ENCODE data around the gene SUDS3.

DNA sequence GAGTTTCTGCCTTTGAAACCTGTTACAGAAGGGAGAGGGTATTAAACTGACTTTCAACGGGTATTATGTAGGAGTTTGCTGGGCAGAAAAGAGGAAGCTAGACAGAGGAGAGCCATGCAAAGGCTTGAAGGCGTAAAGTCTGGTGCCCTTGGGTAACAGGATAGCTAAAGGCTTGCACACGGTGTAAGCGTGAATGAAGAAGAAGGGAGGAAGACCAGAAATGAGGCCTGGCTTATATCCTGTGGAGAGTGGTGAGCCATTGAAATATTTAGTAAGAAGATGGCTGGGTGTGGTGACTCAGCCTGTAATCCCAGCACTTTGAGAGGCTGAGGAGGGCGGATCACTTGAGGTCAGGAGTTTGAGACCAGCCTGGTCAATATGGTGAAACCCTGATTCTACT, 22.6 kb downstream of the SUDS3 start:
- TF ChIP-seq WRNIP1 (IDR thresholded peaks at IDR 0.05; ENCODE audit: borderline replicate concordance, low read depth, low read length), result no peak
- TF ChIP-seq, protein P1, sequence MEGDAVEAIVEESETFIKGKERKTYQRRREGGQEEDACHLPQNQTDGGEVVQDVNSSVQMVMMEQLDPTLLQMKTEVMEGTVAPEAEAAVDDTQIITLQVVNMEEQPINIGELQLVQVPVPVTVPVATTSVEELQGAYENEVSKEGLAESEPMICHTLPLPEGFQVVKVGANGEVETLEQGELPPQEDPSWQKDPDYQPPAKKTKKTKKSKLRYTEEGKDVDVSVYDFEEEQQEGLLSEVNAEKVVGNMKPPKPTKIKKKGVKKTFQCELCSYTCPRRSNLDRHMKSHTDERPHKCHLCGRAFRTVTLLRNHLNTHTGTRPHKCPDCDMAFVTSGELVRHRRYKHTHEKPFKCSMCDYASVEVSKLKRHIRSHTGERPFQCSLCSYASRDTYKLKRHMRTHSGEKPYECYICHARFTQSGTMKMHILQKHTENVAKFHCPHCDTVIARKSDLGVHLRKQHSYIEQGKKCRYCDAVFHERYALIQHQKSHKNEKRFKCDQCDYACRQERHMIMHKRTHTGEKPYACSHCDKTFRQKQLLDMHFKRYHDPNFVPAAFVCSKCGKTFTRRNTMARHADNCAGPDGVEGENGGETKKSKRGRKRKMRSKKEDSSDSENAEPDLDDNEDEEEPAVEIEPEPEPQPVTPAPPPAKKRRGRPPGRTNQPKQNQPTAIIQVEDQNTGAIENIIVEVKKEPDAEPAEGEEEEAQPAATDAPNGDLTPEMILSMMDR (IDR thresholded peaks at IDR 0.05 in 2 of 3, conservative IDR thresholded peaks at IDR 0.05 in 1 of 3; ENCODE audit: control insufficient read depth in 2 of 3, extremely low read depth in 1 of 3, insufficient read depth in 1 of 3, low read depth in 3 of 3, low read length in 3 of 3), result no peak
- TF ChIP-seq ASH2L (IDR thresholded peaks at IDR 0.05; ENCODE audit: borderline replicate concordance, low read depth), result no peak
- no peak for TF ChIP-seq HDAC6 (IDR thresholded peaks at IDR 0.05; ENCODE audit: unreplicated experiment)
- TF ChIP-seq, protein P2, sequence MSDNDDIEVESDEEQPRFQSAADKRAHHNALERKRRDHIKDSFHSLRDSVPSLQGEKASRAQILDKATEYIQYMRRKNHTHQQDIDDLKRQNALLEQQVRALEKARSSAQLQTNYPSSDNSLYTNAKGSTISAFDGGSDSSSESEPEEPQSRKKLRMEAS (IDR thresholded peaks at IDR 0.05; ENCODE audit: low read depth, low read length), result no peak
- no peak for TF ChIP-seq JUND (IDR thresholded peaks at IDR 0.05; ENCODE audit: low read depth, low read length)
- TF ChIP-seq, protein P3, sequence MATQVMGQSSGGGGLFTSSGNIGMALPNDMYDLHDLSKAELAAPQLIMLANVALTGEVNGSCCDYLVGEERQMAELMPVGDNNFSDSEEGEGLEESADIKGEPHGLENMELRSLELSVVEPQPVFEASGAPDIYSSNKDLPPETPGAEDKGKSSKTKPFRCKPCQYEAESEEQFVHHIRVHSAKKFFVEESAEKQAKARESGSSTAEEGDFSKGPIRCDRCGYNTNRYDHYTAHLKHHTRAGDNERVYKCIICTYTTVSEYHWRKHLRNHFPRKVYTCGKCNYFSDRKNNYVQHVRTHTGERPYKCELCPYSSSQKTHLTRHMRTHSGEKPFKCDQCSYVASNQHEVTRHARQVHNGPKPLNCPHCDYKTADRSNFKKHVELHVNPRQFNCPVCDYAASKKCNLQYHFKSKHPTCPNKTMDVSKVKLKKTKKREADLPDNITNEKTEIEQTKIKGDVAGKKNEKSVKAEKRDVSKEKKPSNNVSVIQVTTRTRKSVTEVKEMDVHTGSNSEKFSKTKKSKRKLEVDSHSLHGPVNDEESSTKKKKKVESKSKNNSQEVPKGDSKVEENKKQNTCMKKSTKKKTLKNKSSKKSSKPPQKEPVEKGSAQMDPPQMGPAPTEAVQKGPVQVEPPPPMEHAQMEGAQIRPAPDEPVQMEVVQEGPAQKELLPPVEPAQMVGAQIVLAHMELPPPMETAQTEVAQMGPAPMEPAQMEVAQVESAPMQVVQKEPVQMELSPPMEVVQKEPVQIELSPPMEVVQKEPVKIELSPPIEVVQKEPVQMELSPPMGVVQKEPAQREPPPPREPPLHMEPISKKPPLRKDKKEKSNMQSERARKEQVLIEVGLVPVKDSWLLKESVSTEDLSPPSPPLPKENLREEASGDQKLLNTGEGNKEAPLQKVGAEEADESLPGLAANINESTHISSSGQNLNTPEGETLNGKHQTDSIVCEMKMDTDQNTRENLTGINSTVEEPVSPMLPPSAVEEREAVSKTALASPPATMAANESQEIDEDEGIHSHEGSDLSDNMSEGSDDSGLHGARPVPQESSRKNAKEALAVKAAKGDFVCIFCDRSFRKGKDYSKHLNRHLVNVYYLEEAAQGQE (IDR thresholded peaks at IDR 0.05; ENCODE audit: low read depth, low read length), result no peak
- TF ChIP-seq RBBP5 (conservative IDR thresholded peaks at IDR 0.05), result no peak
